T-helper 1 cell treated with Interleukin-12 subunit alpha and Interleukin-12 subunit beta and Interleukin-4 antibody, amounts not matched to agents 30 μg/mL and 1 μg/mL, for 36 hours (primary cell): Measurements from ENCODE around the gene AUTS2.

Experiments
- H3K27ac Mint-ChIP-seq: one replicate; pipeline ENCODE4 v1.8.0; 2021; ENCODE audit warnings: mild to moderate bottlenecking, mixed read lengths
- H3K27me3 Mint-ChIP-seq: one replicate; pipeline ENCODE4 v1.8.0; 2021; ENCODE audit warnings: low read depth, mixed read lengths
- H3K36me3 Mint-ChIP-seq: one replicate; pipeline ENCODE4 v1.8.0; 2021; ENCODE audit warnings: low read depth, mixed read lengths
- H3K4me1 Mint-ChIP-seq: one replicate; pipeline ENCODE4 v1.8.0; 2021; ENCODE audit warnings: low read depth, mixed read lengths
- H3K4me3 Mint-ChIP-seq: one replicate; pipeline ENCODE4 v1.8.0; 2021; ENCODE audit warnings: mild to moderate bottlenecking, moderate library complexity, mixed read lengths
- H3K9me3 Mint-ChIP-seq: one replicate; pipeline ENCODE4 v1.8.0; 2021; ENCODE audit warnings: mixed read lengths

Gene AUTS2

GRCh38 chr7:70288781-70289456 lies 690.6 kb downstream of the AUTS2 start:
- Mint-ChIP-seq H3K27ac (no peak overlapping the region), H3K27me3 (no peaks in the 10 kb centered on the region), H3K9me3 (no peaks in the 10 kb centered on the region), H3K36me3 (no peaks in the 10 kb centered on the region), H3K4me3 (no peak overlapping the region), H3K4me1 (no peaks in the 10 kb centered on the region)

DNA sequence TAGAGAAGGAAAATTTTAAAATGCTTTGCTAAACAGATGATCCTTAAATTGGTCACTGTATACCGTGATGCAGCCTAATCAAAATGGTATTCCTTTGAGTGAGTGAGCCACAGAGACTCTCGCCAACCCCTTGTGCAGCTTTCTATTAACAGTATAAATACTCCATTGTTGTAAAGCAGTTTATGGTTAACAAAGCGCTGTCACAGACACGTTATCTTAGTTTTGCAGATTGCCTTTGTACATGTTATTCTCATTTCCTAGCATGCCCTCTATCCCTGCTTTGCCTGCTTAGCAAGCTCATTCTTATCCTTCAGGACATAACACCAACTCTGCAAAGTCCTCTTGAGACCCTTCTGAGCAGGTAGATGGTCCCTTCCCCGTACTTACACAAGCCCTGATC lies 694.4 kb downstream of the AUTS2 start:
- no peak overlapping the region for H3K4me3 Mint-ChIP-seq
- H3K4me1 Mint-ChIP-seq, result no peaks in the 10 kb centered on the region
- H3K9me3 Mint-ChIP-seq, result no peaks in the 10 kb centered on the region
- no peaks in the 10 kb centered on the region for H3K27me3 Mint-ChIP-seq
- no peaks in the 10 kb centered on the region for H3K36me3 Mint-ChIP-seq
- no peak overlapping the region for H3K27ac Mint-ChIP-seq

GRCh38 chr7:70294211-70294911 lies 696.1 kb downstream of the AUTS2 start:
- no peaks in the 10 kb centered on the region for H3K36me3 Mint-ChIP-seq
- H3K4me1 Mint-ChIP-seq, result no peaks in the 10 kb centered on the region
- H3K27ac Mint-ChIP-seq, result no peak overlapping the region
- H3K9me3 Mint-ChIP-seq, result no peaks in the 10 kb centered on the region
- H3K4me3 Mint-ChIP-seq, result no peak overlapping the region
- H3K27me3 Mint-ChIP-seq, result no peaks in the 10 kb centered on the region

DNA sequence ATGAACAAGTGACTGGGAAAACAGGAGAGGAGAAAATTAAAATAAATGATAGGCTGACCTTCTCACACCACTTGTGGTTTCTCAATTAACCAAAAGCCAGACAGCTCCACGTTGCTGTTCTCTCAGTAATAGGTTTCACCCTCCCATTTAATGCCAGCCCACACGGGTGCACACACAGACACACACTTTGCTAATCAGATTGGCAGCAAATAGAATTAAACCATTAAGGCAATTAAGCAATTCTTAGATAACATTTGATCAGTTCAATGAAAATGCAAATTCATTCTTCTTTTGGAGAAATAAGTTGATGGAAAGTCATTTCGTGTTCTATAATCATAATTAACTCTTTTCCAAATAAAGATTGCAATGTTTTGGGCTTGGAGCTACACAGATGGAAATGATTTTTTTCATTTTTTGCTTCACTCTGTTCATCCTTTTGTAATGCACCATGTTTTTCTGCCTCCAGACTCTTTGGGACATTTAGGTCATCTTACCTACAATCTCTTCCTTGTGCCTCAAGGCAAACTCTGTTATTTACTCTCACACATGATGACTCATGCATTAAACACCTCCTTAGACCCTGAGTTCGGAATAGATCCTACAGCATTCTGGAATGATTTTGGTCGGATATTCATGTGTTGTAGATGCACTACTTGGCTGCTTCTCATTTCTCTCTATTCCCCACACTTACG lies 700.7 kb downstream of the AUTS2 start:
- Mint-ChIP-seq H3K4me1 (peaks cover 2% of the 10 kb centered on the region), H3K36me3 (no peaks in the 10 kb centered on the region), H3K27me3 (no peaks in the 10 kb centered on the region), H3K4me3 (no peak overlapping the region), H3K27ac (no peak overlapping the region), H3K9me3 (peaks cover 3% of the 10 kb centered on the region)

DNA sequence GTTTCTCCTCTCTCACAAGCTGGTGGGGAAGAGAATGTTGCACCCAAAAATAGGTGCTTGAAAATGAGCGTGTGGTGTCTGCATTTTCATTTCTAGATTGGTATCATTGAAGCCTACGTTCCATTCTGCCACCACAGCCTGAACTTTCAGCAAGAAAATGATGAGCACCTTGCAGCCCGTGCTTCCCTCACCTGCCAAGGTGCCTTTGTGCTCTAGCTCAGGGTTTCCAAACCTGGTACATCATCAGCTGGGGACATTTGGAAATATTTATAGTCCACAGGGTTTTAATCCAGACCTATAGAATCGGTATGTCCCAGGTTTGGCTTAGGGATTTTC lies 701.2 kb downstream of the AUTS2 start:
- H3K27ac Mint-ChIP-seq, result no peak overlapping the region
- no peaks in the 10 kb centered on the region for H3K27me3 Mint-ChIP-seq
- no peak overlapping the region for H3K4me3 Mint-ChIP-seq
- H3K9me3 Mint-ChIP-seq, result peaks cover 3% of the 10 kb centered on the region
- no peaks in the 10 kb centered on the region for H3K36me3 Mint-ChIP-seq
- H3K4me1 Mint-ChIP-seq, result peaks cover 2% of the 10 kb centered on the region

- H3K36me3 Mint-ChIP-seq, result no peaks in the 10 kb centered on the region
- no peak overlapping the region for H3K27ac Mint-ChIP-seq
- H3K27me3 Mint-ChIP-seq, result no peaks in the 10 kb centered on the region
- peaks cover 2% of the 10 kb centered on the region for H3K4me1 Mint-ChIP-seq
- H3K9me3 Mint-ChIP-seq, result peaks cover 3% of the 10 kb centered on the region
- no peak overlapping the region for H3K4me3 Mint-ChIP-seq
Measured at GRCh38 chr7:70301673-70302185, 703.5 kb downstream of the AUTS2 start.

GRCh38 chr7:70303309-70303708 lies 705.0 kb downstream of the AUTS2 start:
- Mint-ChIP-seq H3K4me1 (peaks cover 4% of the 10 kb centered on the region), H3K9me3 (peaks cover 3% of the 10 kb centered on the region), H3K27me3 (no peaks in the 10 kb centered on the region), H3K36me3 (no peaks in the 10 kb centered on the region), H3K4me3 (no peak overlapping the region), H3K27ac (no peak overlapping the region)

- Mint-ChIP-seq H3K4me1 (peaks cover 4% of the 10 kb centered on the region), H3K36me3 (no peaks in the 10 kb centered on the region), H3K27me3 (no peaks in the 10 kb centered on the region), H3K27ac (no peak overlapping the region), H3K9me3 (peaks cover 3% of the 10 kb centered on the region), H3K4me3 (no peak overlapping the region)
Measured at GRCh38 chr7:70303780-70304179, 705.5 kb downstream of the AUTS2 start.

DNA sequence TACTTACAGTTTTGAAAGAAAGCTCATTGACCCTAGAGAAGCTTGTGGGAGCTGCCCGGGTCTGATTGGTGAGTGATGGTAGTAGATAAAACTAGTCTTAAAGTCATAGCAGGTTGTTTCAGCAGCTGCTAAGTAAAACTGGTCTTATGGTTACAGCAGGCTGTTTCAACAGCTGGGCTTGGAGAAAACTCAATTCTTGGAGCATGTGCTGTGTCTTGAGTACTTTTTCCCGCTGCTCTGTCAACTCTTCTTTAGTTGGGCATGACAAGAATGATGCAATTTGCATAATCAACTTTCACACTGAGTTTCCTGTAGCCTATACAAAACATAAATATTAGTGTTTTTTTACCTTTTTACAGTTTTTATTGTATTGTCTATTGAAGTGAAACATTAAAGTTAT lies 707.9 kb downstream of the AUTS2 start:
- H3K4me1 Mint-ChIP-seq, result peaks cover 4% of the 10 kb centered on the region
- no peak overlapping the region for H3K4me3 Mint-ChIP-seq
- no peaks in the 10 kb centered on the region for H3K36me3 Mint-ChIP-seq
- no peaks in the 10 kb centered on the region for H3K27me3 Mint-ChIP-seq
- no peak overlapping the region for H3K27ac Mint-ChIP-seq
- peaks cover 6% of the 10 kb centered on the region for H3K9me3 Mint-ChIP-seq

DNA sequence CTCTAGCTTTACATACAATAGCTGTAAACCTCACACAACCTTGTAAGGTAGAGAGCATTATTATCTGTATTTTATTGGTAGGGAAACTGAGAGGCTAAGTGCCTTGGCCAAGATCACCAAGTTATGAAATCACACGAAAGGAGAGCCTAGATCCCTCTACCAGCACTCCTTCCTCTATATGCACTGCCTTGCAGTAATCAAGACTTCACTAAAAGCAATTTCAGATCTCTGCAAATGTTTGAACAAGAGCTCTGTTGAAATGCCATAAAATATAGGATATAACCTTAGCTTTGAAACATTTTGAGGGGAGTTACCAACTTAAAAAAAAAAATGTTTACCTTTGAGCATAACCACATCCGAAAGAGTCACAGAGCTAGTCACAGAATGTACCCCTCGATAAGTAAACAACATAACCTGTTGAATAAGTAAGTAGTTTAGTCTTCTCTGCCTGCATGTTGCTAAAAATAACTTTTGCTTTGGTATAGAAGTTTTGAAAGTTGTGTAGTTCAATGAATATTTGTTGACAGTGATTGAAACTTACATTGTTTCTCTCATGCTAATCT lies 709.4 kb downstream of the AUTS2 start:
- no peaks in the 10 kb centered on the region for H3K27me3 Mint-ChIP-seq
- no peaks in the 10 kb centered on the region for H3K36me3 Mint-ChIP-seq
- peak overlapping the region; percentile 34 for H3K27ac Mint-ChIP-seq
- peaks cover 6% of the 10 kb centered on the region for H3K9me3 Mint-ChIP-seq
- H3K4me1 Mint-ChIP-seq, result peaks cover 6% of the 10 kb centered on the region
- no peak overlapping the region for H3K4me3 Mint-ChIP-seq

DNA sequence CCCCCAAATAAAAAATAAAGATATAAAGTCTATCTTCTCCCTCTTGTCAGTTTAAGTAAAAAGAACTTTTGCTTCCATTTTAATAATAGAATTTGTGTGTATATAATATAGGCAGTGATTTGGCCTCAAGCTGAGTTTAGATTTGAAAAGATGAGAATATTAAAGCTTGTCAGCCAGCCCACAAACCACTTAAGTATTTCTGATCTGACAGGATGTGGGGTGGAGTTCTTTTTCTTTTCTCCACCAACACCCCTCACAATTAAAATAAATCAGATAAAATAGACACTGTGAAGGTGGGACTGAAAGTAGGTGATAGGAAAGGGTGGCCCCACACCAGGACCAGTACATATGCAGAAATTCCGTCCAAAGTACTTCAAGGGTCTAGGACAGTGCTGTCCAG lies 714.1 kb downstream of the AUTS2 start:
- no peak overlapping the region for H3K4me3 Mint-ChIP-seq
- H3K27me3 Mint-ChIP-seq, result no peaks in the 10 kb centered on the region
- H3K9me3 Mint-ChIP-seq, result peaks cover 21% of the 10 kb centered on the region
- peaks cover 10% of the 10 kb centered on the region for H3K4me1 Mint-ChIP-seq
- no peaks in the 10 kb centered on the region for H3K36me3 Mint-ChIP-seq
- H3K27ac Mint-ChIP-seq, result no peak overlapping the region

- H3K27ac Mint-ChIP-seq, result no peak overlapping the region
- H3K4me3 Mint-ChIP-seq, result no peak overlapping the region
- H3K36me3 Mint-ChIP-seq, result no peaks in the 10 kb centered on the region
- peaks cover 25% of the 10 kb centered on the region for H3K9me3 Mint-ChIP-seq
- H3K27me3 Mint-ChIP-seq, result no peaks in the 10 kb centered on the region
- peaks cover 11% of the 10 kb centered on the region for H3K4me1 Mint-ChIP-seq
Measured at GRCh38 chr7:70313271-70313670, 715.0 kb downstream of the AUTS2 start.

DNA sequence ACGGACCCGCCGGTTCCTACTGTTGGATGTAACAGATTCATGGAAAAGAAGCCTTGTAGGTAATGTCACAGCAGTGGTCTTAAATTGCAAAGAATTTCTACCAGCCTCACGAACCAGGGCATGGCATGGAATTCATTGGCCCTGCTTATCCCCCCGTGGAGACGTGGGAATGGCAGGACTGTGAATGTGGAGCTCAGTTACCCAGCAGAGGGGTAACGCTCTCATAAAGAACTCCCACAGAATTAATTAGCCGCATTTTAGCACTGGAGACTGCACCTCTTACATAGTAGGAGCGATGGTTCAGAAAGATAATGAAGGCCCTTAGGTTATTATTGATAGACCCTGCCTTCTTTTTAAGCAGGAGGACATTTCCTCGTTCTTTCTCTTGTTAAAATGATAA lies 715.4 kb downstream of the AUTS2 start:
- no peak overlapping the region for H3K4me3 Mint-ChIP-seq
- peaks cover 25% of the 10 kb centered on the region for H3K9me3 Mint-ChIP-seq
- H3K27me3 Mint-ChIP-seq, result no peaks in the 10 kb centered on the region
- peaks cover 11% of the 10 kb centered on the region for H3K4me1 Mint-ChIP-seq
- no peaks in the 10 kb centered on the region for H3K36me3 Mint-ChIP-seq
- no peak overlapping the region for H3K27ac Mint-ChIP-seq

- Mint-ChIP-seq H3K27ac (no peak overlapping the region), H3K4me3 (no peak overlapping the region), H3K27me3 (no peaks in the 10 kb centered on the region), H3K9me3 (peaks cover 25% of the 10 kb centered on the region), H3K4me1 (peaks cover 12% of the 10 kb centered on the region), H3K36me3 (no peaks in the 10 kb centered on the region)
Measured at GRCh38 chr7:70314221-70314620, 715.9 kb downstream of the AUTS2 start.

GRCh38 chr7:70316745-70317144 lies 718.5 kb downstream of the AUTS2 start:
- peak overlapping the region; percentile 37 for H3K27ac Mint-ChIP-seq

More at GRCh38 chr7:70316745-70317144, 718.5 kb downstream of the AUTS2 start:
- Mint-ChIP-seq H3K27me3 (no peaks in the 10 kb centered on the region), H3K4me1 (peaks cover 14% of the 10 kb centered on the region), H3K36me3 (no peaks in the 10 kb centered on the region), H3K9me3 (peaks cover 19% of the 10 kb centered on the region), H3K4me3 (no peak overlapping the region)
